OCI-LY7 (cell line): ENCODE measurements around the gene ESRRG. TPM values are rescaled to one million over a fixed set of nuclear protein-coding genes. Genes with fewer than 3 reads are reported as not detected.

Source experiments
- BruUV-seq: library from RNA; stranded (reverse); fragments of 400-500 nt; replicated peaks from 2 replicates; lab custom pipeline; 2021; lab: Mats Ljungman, UMichigan
- CTCF ChIA-PET: fragments of 300-600 bp; sonication (Branson Sonifier 250); formaldehyde crosslinking; loops from one replicate; lab custom pipeline; 2022; ENCODE audit warnings: antibody characterized with exemption; ENCODE audit not compliant: unreplicated experiment; lab: Charles Lee
- POLR2A ChIA-PET: fragments of 300-600 bp; sonication (Branson Sonifier 250); formaldehyde crosslinking; loops from one replicate; lab custom pipeline; 2022; ENCODE audit warnings: antibody characterized with exemption; lab: Charles Lee
- DNase-seq: peaks from one replicate; pipeline ENCODE4 v3.0.0-alpha.2; 2015; ENCODE audit warnings: low spot score
- H2AFZ ChIP-seq: fragments of 200-600 bp; sonication (generic), shearing (Covaris generic); 2 replicates; pipeline ENCODE4 v1.6.1; 2014; ENCODE audit warnings: mild to moderate bottlenecking, antibody characterized with exemption, low read length, moderate library complexity
- H3K27ac ChIP-seq: fragments of 200-600 bp; sonication (generic); 2 replicates; pipeline ENCODE4 v1.5.1; 2014; ENCODE audit warnings: mixed run types, low read depth, mild to moderate bottlenecking, moderate library complexity, low read length, inconsistent platforms; ENCODE audit not compliant: poor library complexity, severe bottlenecking
- H3K36me3 ChIP-seq: fragments of 200-600 bp; sonication (generic); 2 replicates; pipeline ENCODE4 v1.6.1; 2014; ENCODE audit warnings: mild to moderate bottlenecking, antibody characterized with exemption, low read length, moderate library complexity, mixed read lengths; ENCODE audit not compliant: insufficient read depth
- H3K4me1 ChIP-seq: fragments of 200-600 bp; sonication (generic); 2 replicates; pipeline ENCODE4 v1.5.1; 2014; ENCODE audit warnings: mild to moderate bottlenecking, low read length; ENCODE audit not compliant: insufficient read depth, poor library complexity, severe bottlenecking
- H3K4me2 ChIP-seq: fragments of 200-600 bp; sonication (generic); 2 replicates; pipeline ENCODE4 v1.6.1; 2014; ENCODE audit warnings: mild to moderate bottlenecking, low read length
- H3K4me3 ChIP-seq: fragments of 200-600 bp; sonication (generic); 2 replicates; pipeline ENCODE4 v1.5.1; 2014; ENCODE audit warnings: mild to moderate bottlenecking, low read depth, low read length; ENCODE audit not compliant: poor library complexity, severe bottlenecking
- H3K79me2 ChIP-seq: fragments of 200-600 bp; sonication (generic); 2 replicates; pipeline ENCODE4 v1.6.1; 2016; ENCODE audit warnings: low read depth, mild to moderate bottlenecking, low read length, moderate library complexity, mixed read lengths; ENCODE audit not compliant: insufficient read depth
- H3K9me2 ChIP-seq: fragments of 200-600 bp; sonication (generic); 2 replicates; pipeline ENCODE4 v1.6.1; 2016; ENCODE audit warnings: mild to moderate bottlenecking, low read length, mixed read lengths; ENCODE audit not compliant: insufficient read depth
- H3K9me3 ChIP-seq: fragments of 200-600 bp; sonication (generic); 2 replicates; pipeline ENCODE4 v1.6.1; 2014; ENCODE audit warnings: mild to moderate bottlenecking, mixed run types, low read length, mixed read lengths
- H4K20me1 ChIP-seq: fragments of 200-600 bp; sonication (generic); 2 replicates; pipeline ENCODE4 v1.6.1; 2014; ENCODE audit warnings: mild to moderate bottlenecking, antibody characterized with exemption, low read length, moderate library complexity, mixed read lengths; ENCODE audit not compliant: insufficient read depth
- EZH2phosphoT487 ChIP-seq: fragments of 200-600 bp; sonication (generic); IDR thresholded peaks from 2 replicates; pipeline ENCODE4 v1.6.1; 2018; ENCODE audit warnings: low read depth, borderline replicate concordance, mild to moderate bottlenecking, mixed run types, antibody characterized with exemption, low read length, moderate library complexity, mixed read lengths
- intact Hi-C: fragments of 100-400 bp; cut with micrococcal nuclease; formaldehyde crosslinking; loops from one replicate; pipeline ENCODE4 v1.10.0; 2022; ENCODE audit not compliant: unreplicated experiment
- total RNA-seq, 2 experiments: library from RNA; depleted of rRNA in 1 of 2; stranded (reverse); fragments of >200 nt in 1 of 2; shearing (Covaris generic) in 1 of 2; gene quantifications; 2 replicates each; pipeline ENCODE4 v1.2.3, GENCODE V29; 2014 to 2022
- TF ChIP-seq, protein P1 (sequence below): fragments of 200-600 bp; sonication (generic); conservative IDR thresholded peaks from 2 replicates; pipeline ENCODE4 v1.5.1; 2014; ENCODE audit warnings: mild to moderate bottlenecking, antibody characterized with exemption, low read length, moderate library complexity, mixed read lengths

Gene ESRRG
- total RNA-seq, 2 experiments from 2014 or later = not detected

DNA sequence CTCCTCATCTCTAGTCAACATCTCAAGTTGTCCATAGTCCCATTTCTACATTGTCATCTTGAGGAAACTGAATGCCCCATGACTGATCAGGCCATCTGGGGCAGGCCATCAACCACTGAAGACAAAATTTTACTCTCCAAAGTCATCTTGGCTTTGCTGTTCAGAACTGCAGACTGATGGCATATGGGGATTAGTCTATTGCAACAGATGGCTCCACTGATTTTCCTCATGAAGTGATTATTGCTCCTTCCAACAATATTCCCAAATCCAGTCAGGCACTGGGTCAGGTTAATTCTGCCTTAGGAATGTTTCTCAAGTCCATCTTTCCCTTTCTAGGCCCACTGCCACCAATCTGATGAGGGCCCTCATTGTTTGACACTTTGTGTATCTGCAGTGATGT is 101.7 kb downstream of the ESRRG start:
- Histone ChIP-seq H3K4me1 (no peaks in the 10 kb centered on the region), H3K36me3 (no peaks in the 10 kb centered on the region), H2AFZ (no peak overlapping the region), H3K27ac (no peak overlapping the region), H3K4me3 (no peak overlapping the region), H3K9me2 (no peaks in the 10 kb centered on the region), H3K9me3 (no peaks in the 10 kb centered on the region), H3K79me2 (no peaks in the 10 kb centered on the region), H3K4me2 (no peak overlapping the region), H4K20me1 (no peaks in the 10 kb centered on the region)
- CTCF ChIA-PET = no interaction called here
- TF ChIP-seq, protein P1, sequence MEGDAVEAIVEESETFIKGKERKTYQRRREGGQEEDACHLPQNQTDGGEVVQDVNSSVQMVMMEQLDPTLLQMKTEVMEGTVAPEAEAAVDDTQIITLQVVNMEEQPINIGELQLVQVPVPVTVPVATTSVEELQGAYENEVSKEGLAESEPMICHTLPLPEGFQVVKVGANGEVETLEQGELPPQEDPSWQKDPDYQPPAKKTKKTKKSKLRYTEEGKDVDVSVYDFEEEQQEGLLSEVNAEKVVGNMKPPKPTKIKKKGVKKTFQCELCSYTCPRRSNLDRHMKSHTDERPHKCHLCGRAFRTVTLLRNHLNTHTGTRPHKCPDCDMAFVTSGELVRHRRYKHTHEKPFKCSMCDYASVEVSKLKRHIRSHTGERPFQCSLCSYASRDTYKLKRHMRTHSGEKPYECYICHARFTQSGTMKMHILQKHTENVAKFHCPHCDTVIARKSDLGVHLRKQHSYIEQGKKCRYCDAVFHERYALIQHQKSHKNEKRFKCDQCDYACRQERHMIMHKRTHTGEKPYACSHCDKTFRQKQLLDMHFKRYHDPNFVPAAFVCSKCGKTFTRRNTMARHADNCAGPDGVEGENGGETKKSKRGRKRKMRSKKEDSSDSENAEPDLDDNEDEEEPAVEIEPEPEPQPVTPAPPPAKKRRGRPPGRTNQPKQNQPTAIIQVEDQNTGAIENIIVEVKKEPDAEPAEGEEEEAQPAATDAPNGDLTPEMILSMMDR = no peak
- no peak for TF ChIP-seq EZH2phosphoT487
- intact Hi-C loops = no loop called here
- POLR2A ChIA-PET = interaction anchor here (0.9 kb wide), 1 partner anchor 11 kb away, joined by 4 read pairs; no protein-coding TSS in a partner anchor
- no peak for DNase-seq
- BruUV-seq = no TSS peak

GRCh38 chr1:216617081-216617875 is 106.0 kb downstream of the ESRRG start:
- H3K4me3 ChIP-seq = no peak overlapping the region
- intact Hi-C loops = no loop called here
- no peaks in the 10 kb centered on the region for H4K20me1 ChIP-seq
- H3K27ac ChIP-seq = no peak overlapping the region
- DNase-seq = no peak
- BruUV-seq = no TSS peak
- no peaks in the 10 kb centered on the region for H3K36me3 ChIP-seq
- no peak for TF ChIP-seq EZH2phosphoT487
- TF ChIP-seq, protein P1 = no peak
- H3K9me2 ChIP-seq = no peaks in the 10 kb centered on the region
- no peaks in the 10 kb centered on the region for H3K9me3 ChIP-seq
- no peak overlapping the region for H3K4me2 ChIP-seq
- H3K79me2 ChIP-seq = no peaks in the 10 kb centered on the region
- H2AFZ ChIP-seq = no peak overlapping the region
- POLR2A ChIA-PET = interaction anchor here (0.6 to 0.7 kb wide), 2 partner anchors 137 to 1492 kb away, joined by 3 read pairs; no protein-coding TSS in a partner anchor
- H3K4me1 ChIP-seq = no peaks in the 10 kb centered on the region
- CTCF ChIA-PET = no interaction called here

- H3K79me2 ChIP-seq = no peaks in the 10 kb centered on the region
- H4K20me1 ChIP-seq = no peaks in the 10 kb centered on the region
- H3K4me2 ChIP-seq = no peak overlapping the region
- no peaks in the 10 kb centered on the region for H3K4me1 ChIP-seq
- no peaks in the 10 kb centered on the region for H3K9me2 ChIP-seq
- POLR2A ChIA-PET = no interaction called here
- TF ChIP-seq EZH2phosphoT487 = no peak
- TF ChIP-seq, protein P1 = no peak
- intact Hi-C loops = no loop called here
- DNase-seq = no peak
- no TSS peak for BruUV-seq
- H3K9me3 ChIP-seq = no peaks in the 10 kb centered on the region
- CTCF ChIA-PET = no interaction called here
- no peak overlapping the region for H3K27ac ChIP-seq
- H3K36me3 ChIP-seq = no peaks in the 10 kb centered on the region
- H3K4me3 ChIP-seq = no peak overlapping the region
- H2AFZ ChIP-seq = no peak overlapping the region
Measured at GRCh38 chr1:216616425-216616824, 106.8 kb downstream of the ESRRG start.
